Raji (cell line): ENCODE results near the gene MAP4K2.

ENCODE experiments used
- POLR2A ChIP-seq: IDR thresholded peaks from 2 replicates; pipeline ENCODE4 v1.6.1; 2011; ENCODE audit warnings: low read depth, low read length, control low read depth; ENCODE audit not compliant: insufficient read depth

The MAP4K2 gene

DNA sequence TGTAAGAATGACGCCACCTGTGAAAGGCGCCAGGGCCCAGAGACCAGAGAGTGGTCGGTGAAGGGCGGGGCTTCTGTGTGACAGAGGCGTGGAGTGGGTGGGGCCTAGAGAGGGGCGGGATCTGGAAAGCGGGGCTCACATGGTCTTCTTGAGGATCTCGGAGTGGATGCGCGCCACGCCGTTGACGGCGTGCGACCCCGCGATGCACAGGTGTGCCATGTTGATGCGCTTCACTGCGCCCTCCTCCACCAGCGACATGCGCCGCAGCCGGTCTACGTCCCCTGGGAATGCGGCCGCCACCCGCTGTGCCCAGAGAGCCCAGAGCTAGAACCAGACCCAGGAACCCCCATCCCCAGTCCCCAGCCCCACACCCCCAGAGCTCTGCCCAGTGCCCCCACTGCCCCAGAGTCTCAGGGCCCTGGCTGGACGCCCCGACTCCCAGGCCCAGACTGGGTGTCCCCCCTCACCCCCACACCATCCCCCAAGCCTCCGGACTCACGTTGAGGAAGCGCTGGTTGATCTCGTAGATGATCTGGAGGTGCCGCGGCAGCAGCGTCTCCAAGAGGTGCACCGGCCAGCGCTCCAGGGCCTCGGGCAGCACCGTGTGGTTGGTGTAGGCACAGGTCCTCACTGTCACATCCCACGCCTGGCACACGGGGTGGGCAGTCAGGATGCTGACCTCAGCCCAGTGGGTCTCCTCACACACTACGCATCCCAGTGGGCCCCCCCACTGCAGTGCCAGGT lies 49.5 kb downstream of the MAP4K2 start:
- TF ChIP-seq POLR2A: no peak

- TF ChIP-seq POLR2A: no peak
Observed at GRCh38 chr11:64753019-64753379, 50.0 kb downstream of the MAP4K2 start.

DNA sequence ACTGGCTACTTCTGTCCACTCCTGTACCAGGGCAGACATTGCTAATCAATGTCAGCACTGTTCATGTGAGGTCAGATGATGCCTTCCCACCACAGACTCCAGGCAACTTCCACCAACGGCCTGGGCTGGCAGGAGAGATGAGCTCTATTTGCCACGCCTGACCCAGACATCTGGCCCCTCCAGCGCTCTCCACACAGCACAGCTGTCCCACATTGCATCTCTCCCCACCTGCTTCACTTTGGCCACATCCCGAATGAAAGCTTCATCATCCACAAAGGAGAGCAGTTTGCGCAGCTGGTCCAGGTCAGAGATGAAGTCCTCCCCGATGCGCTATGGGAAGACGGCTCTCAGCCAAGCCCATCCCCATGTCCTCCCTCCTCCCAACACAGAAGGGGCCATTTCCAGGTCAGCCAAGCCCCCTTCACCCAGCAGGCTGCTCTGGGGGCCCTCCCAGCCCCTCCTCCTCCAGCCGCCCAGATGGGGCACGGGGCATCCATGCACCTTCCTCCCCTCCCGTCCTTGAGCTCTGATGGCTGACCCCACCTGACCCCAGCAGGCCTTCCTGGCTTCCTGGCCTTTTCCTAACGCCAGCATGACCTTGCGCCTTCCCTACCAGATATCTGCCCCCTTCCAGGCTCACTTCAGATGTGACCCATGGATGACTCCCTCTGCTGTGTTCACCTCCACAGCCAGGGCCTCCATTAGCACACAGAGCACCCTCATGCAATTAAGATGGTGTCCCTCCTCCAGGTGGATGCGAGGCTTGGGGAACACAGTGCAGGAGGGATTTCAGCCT lies 50.6 kb downstream of the MAP4K2 start:
- TF ChIP-seq POLR2A: no peak

DNA sequence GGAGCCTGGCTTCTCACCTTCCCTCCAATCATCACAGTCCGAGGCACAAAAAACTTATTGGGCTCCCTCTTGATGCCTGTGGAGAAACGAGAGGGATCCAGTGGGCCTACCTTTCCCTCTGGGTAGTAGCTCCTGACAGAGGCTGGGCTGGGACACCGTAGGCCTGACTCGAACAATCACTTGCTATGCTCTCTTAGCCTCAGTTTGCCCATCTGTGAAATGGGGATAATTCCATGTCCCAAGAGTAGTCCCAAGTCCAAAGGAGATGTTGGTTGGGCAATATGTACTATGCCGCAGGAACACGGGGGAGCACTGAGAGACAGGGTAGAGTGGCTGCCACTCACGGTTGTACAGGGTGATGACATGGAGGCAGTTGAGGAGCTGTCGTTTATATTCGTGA lies 51.4 kb downstream of the MAP4K2 start:
- TF ChIP-seq POLR2A: no peak

DNA sequence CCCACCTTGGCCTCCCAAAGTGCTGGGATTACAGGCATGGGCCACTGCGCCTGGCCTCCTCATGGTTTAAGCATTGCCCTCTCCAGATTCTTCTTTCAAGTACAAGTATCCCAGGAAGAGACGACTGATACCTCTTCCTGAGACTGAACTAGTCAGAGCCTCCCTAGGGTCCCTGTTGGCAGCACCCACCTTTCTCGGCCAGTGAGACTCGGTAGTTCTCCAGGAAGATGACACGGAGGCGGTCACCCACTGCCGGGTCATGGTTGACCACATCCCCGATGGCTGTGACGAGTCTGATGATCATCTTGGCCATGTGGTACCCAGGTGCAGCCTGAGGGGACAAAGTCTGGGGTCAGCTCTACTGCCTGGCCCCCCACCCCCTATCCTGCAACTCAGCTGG lies 51.9 kb downstream of the MAP4K2 start:
- no peak for TF ChIP-seq POLR2A

DNA sequence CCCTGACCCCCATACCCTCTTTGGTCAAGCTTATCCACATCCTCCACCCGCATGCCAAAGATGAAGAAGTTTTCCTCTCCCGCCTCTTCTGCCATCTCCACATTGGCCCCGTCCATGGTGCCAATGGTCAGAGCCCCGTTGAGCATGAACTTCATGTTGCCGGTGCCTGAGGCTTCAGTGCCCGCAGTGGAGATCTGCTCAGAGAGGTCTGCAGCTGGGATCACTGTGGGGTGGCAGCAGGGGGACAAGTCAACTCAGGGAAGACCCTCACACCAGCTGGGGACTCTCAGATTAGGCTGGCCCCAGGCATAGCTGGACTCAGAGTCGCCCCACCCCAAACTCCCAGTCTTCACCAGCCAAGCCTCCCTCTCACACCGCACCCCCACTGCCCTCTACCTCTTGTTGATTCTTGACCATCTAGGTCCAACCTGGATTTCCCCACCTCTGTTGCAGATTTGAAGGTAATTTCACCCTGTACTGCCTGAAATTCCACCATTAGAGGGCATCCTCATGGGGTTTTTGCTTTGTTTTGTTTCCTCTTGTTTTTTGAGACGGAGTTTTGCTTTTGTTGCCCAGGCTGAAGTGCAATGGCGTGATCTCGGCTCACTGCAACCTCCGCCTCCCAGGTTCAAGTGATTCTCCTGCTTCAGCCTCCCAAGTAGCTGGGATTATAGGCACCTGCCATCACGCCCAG lies 52.5 kb downstream of the MAP4K2 start:
- no peak for TF ChIP-seq POLR2A

- TF ChIP-seq POLR2A: no peak
Observed at GRCh38 chr11:64747961-64748665, 54.9 kb downstream of the MAP4K2 start.

DNA sequence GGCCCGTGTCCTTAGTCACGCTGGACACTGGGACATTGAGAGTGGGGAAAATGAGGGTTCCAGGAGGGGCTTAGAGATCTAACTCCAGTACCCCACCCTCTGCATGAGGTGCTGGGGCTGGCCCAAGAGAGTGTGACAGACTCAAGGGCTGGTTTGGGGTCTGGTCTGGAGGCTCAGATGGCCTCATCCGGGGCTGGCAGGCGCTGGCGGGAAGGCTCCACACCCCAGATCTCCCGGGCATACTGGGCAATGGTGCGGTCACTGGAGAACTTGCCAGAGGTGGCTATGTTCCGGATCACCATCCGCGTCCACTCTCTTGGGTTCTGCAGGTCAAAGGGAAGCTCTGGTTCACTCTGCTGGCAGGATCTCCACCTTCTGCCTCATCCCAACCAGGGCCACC lies 56.5 kb downstream of the MAP4K2 start:
- no peak for TF ChIP-seq POLR2A

GRCh38 chr11:64745521-64746328 lies 57.3 kb downstream of the MAP4K2 start:
- TF ChIP-seq POLR2A: peak; percentile 83

GRCh38 chr11:64745189-64745520 lies 57.9 kb downstream of the MAP4K2 start:
- no peak for TF ChIP-seq POLR2A

- no peak for TF ChIP-seq POLR2A
Observed at GRCh38 chr11:64744544-64745188, 58.3 kb downstream of the MAP4K2 start.

DNA sequence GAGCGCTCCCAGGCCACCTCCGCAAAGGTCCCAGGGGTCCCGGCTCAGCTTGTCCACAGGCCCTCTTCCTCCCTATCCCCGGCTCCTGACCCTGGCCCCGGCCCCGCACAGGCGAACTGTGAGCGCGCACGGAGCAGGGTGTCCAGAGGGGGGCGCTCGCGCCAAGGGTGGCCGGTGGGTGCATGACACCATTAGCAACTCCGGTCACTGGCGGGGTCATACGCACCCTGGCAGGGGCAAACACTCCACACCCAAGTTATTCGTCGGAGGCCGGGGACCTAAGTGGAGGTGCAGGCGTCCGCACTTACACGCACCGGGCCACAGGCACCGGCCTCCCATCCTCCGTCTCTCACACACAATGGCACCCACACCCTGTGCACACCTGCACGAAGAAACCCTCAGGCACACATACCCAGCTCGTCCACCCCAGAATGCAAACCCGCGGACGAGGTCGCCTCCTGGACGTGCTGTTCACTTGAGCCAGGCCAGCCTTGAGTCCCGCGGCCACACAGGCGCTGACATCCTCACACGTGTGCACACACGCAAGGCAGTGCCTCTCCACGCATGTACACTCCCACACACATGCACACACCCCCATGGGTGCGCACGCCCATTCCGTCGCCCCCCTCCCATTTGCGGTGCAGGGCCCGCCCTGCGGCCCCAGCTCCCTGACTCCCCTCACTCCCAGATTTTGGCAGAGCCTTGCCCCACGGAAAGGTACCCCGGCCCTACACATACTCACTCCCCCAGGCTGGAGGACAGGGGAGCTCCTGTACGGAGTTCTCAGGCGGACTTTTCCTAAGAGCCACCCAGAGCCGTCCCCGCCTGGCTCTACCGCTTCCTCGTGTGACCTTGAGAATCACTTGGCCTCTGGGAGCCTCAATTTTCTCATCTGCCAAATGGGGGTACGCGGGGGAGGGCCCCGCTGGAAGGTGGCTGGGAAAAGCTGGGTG lies 59.1 kb downstream of the MAP4K2 start, which contains the start of gene RASGRP2:
Gene RASGRP2 (minus strand): TSS at position 552 of the 953 bp plus-strand sequence. CDS start 1,276 bp downstream, outside the sequence.
- TF ChIP-seq POLR2A: peak; percentile 71

DNA sequence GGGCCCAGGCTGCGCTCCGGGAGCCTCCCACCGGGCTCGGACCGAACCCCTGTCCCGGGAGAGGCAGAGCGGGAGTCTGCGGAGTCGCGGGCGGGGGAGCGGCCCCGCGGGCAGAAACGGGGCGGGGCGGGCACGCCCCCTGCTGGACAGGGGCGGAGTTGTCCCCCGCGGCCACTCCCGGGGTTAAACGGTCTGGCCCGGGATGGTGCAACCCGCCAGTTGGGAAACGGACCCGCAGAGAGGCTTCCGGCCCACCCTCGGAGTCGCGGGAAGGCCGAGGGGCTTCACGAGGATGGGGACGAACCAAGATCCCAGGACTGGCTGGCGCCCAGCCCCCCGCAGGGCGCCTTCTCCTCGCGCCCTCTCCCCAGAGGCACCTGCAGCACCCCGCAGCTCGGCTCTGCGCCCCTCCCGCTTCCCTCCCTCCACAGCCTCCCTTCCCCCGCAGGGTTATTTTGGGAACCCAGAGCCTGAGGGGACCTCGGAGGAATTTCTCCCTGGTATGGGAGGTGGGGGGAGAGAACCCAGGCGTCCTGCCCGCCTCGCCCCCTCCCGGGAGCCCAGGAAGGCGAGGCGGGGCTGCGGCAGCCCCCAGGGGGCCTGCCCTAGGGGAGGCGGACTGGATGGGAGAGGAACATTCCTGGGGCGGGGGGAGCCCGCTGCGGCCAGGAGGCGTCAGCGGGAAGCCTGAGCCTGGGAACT lies 60.0 kb downstream of the MAP4K2 start:
- no peak; the same call in 1 of the 2 replicates for TF ChIP-seq POLR2A
